ENCODE results near the gene PSMC4.

The PSMC4 gene

DNA sequence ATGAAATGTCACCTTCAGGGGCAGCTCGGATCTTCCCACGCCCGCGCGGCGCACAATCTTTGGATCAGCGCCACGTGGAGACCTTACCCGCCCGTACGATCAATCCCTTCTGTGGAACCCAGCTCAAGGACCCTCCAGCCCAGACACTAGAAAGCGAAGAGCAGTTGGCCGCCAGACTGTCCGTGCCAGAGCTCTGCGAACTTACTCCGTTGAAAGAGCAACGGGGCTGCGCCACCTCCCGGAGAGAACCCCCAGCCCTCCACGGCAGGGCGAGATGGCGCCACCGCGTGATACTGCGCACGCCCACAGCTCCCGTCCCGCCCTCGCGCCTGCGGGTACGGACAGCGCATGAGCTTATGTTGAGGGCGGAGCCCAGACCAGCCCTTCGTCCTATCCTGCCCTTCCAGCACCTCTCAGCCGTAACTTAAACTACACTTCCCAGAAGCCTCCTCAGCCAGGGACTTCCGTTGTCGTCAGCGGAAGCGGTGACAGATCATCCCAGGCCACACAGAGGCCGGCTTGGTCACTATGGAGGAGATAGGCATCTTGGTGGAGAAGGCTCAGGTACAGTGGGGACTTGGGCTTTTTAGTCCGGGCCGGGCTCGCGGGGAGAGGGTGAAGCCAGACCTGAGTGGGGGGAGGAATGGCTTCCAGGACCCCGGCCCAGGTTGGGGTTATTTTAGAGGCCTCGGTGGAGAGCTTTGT, at the start of gene PSMC4:
PSMC4 (plus strand) TSS at position 491 of the 705 bp plus-strand sequence; CDS start at position 529, 38 bp downstream.
- in situ Hi-C loops (cut with MboI; ENCODE audit: low sequenced_read_pairs): no loop called here

DNA sequence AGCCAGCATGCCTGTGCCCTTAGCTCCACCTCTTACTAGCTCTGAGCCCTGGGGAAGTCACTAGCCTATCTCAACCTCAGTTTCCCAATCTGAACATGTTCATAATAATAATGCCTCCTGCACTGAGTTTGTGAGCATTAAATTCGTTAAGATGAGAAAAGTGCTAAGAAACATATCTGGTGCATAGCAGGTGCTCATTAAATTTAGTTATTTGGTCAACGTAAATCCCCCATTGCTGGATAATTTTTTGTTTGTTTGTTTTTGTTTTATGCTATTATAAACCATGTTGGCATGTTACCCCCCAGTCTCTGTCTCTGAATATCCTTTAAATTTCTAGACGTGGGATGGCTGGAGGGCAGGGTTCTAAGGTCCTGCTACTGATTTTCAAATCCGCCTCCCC, 47.1 kb upstream of the PSMC4 start:
- in situ Hi-C loops (cut with MboI; ENCODE audit: low sequenced_read_pairs): no loop called here

DNA sequence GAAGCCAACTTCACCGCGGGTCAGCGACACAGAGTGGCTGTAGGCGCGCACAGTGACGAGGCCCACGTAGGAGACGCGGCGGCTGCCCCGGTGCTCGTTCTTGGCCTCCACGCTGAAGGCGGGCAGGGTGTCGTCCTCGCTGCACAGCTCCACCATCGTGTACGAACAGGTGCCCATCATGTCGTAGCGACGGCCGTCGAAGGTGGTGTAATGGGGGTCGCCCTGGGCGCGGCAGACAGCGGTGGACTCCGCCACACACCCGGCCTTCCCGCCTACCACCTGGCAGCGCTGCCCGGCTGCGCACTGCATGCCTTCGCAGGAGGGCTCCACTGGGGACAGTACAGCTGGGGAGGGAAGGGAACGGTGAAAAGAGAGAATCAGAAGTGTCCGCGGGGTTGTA, 46.6 kb upstream of the PSMC4 start:
- in situ Hi-C loops (cut with MboI; ENCODE audit: low sequenced_read_pairs): no loop called here

DNA sequence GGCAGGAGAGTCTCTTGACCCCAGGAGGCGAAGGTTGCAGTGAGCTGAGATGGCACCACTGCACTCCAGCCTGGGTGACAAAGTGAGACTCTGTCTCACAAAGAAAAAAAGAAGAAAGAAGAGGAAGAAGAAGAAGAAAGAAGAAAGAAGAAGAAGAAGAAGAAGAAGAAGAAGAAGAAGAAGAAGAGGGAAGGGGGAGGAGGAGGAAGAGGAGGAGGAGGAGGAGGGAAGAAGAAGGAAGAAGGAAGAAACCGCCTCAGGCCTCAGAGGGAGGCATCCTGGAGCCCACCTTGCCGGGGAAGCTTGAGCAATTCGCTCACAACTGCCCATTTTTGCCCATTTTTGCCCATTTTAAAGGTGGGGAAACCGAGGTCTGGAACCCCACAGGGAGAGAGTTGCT, 46.0 kb upstream of the PSMC4 start:
- in situ Hi-C loops (cut with MboI; ENCODE audit: low sequenced_read_pairs): no loop called here

DNA sequence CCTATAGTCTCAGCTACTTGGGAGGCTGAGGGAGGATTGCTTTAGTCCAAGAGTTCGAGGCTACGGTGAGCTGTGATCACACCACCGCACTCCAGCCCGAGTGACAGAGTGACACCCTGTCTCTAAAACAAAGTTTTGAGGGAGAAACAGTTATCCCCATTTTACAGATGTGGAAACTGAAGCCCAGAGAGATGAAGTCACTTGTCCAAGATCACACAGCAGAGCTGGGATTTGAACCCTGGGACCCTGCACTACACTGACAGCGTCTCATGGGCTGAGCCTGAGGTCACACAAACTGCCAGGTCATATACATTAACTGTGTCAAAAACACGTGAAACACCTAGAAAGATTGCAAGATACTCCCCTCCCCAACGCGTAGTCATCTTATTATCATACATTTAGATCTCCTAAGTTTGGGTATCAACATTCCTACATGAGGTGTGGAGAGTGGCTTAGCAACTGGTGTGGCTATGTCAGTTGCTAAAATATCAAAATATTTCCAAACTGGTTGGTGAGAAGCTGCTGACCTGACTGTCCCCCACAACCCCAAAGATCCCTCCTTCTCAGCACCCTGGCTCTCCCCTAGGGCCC, 44.7 kb upstream of the PSMC4 start:
- in situ Hi-C loops (cut with MboI; ENCODE audit: low sequenced_read_pairs): no loop called here

DNA sequence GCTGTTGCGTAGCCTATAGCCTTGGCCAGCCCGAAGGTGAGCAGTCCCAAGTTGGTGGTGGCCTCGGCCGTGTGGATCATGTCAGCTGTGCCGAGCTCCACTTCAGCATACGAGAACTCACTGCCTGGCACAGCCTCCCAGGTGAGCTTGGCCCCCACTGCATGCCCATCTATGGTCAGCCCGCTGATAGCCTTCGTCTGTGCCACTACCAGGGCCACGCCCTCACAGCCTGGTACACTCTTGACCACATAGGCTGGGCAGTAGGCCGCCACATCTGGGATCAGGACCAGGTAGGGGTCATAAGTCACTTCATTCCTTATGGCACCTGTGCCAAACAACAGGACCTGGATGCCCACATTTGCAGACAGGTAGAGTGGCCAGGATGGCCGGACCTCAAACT, 43.9 kb upstream of the PSMC4 start:
- in situ Hi-C loops (cut with MboI; ENCODE audit: low sequenced_read_pairs): no loop called here

DNA sequence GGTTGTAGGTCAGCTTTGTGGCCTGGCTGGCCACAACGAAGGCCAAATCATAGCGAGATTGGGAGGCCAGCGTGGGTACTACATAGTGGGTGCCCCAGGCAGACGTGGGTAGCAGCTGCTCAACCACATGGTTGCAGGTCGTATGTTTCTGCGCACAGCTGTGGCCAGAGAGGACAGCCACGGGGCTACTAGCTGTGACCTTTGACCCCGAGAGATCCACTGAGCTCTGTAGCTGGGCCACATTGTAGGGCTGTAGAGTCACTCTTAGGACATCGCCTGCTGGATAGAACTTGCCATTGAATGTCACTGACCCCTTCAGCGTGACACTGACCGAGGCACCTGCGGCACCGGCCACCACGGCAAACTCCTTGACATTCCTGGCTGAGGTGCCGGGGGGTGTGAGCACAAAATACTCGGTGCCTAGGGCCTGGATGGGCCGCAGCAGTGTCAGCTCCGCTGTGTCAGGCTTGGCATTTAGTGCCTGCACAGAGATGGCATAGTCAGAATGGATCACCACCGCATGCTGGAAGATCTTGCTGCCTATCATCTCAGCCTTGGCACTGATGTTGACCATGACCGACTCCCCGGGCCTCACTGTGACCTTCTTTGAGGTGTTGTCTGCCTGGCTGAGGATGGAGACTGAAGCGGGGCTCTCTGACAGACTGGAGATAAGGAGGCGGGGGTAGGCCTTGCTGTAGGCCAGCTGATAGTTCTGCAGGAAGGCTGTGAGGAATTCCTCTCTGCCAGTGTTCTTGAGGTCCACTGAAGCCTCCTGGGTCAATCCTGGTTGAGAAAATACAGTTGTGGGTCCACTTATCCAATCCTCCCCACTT, 43.2 kb upstream of the PSMC4 start:
- in situ Hi-C loops (cut with MboI; ENCODE audit: low sequenced_read_pairs): no loop called here

DNA sequence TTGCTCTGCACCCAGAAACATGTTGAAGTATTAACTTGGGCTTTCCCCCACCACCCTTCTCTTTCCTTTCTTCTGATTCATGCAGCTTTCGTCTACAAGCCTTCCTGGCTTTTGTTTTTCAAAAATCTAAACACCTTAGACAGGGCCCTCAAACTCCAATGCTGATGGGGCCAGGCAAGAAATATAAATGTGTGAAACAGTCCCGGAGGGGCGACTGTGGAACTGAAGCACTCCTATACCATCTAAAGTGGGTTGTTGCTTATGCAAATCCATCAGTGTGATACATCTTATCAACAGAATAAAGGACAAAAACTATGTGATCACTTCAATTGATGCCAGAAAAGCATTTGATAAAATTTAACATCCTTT, 42.6 kb upstream of the PSMC4 start:
- in situ Hi-C loops (cut with MboI; ENCODE audit: low sequenced_read_pairs): no loop called here

DNA sequence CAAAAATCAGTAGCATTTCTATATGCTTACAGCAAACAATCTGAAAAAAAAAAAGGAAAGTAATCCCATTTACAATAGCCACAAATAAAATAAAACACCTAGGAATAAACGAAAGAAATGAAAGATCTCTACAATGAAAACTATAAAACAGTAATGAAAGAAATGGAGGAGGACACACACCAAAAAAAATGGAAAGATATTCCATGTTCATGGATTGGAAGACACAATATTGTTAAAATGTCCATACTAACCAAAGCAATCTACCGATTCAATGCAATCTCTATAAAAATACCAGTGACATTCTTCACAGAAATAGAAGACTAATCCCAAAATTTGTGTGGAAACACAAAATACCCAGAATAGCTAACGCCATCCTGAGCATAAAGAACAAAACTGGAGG, 41.2 kb upstream of the PSMC4 start:
- in situ Hi-C loops (cut with MboI; ENCODE audit: low sequenced_read_pairs): no loop called here

DNA sequence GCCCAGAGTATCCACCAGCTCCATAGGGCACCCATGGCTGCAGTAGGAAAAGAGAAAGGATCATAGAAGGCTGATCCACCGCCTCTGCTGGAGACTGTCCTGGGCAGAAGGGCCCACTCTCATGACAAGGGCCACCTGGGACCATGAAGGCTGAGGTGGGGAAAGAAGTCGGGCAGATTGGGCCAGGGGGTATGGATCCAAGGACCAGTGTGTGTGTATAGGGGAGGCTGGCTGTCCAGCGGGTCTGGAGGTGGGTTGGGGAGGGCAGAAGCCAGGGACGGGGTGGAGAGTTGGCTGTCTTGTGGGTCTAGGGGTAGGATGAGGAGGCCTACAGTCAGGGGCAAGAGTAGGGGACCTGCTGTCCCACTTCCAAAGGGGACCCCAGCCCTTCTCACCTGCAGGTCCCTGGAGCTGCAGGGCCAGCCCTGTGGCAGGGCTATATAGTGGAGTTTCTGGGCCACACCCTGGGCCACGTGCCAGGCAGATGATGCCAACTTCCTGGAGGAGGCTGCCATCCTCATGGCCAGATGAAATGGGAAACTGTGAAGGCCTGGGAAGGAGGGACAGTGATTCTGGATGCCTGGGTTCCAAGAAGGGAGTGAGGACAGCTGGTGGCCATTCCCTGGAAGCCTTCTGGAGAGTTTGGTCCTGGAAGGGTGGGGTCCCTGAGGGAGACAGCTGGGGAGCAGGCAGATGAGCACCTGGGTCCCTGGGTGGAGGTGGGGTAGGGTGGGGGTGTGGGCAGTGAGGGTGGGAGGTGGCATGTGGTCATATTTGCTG, 36.2 kb upstream of the PSMC4 start, which contains the start of gene FCGBP:
FCGBP (minus strand) TSS at position 51 of the 780 bp plus-strand sequence.
- in situ Hi-C loops (cut with MboI; ENCODE audit: low sequenced_read_pairs): no loop called here

DNA sequence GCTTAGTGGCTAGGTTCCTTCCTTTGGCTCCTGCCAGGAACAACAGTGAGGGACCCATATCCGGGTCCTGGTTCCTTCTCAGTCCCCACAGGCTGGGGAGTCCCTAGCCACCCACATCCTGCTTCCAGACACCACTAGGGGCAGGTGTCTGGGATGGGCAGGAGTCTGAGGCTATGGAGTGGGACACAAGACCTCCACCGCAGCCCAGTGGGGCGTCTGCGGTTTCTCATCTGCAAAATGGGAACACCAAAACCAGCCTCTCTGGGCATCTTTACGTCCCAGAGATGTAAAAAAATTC, 35.7 kb upstream of the PSMC4 start:
- in situ Hi-C loops (cut with MboI; ENCODE audit: low sequenced_read_pairs): no loop called here

DNA sequence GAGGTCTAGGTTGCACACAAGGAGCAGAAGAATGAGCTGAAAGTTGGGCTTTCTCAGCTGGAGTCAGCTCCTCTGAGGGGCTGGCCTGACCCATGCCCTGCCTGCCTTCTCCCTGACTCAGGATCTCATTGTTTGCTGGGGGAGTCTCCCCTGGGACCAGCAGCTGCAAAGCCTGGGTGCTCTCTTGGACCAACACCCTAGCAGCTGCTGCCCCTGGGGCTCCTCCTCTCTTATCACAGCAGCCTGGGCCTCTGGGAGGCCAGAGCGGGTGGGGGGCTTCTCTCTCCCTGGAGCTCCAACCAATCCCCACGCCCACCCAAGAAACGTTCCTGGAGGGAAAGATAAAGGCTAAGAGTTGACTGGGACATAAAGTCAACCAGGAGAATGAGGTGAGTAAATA, 34.9 kb upstream of the PSMC4 start:
- in situ Hi-C loops (cut with MboI; ENCODE audit: low sequenced_read_pairs): no loop called here

DNA sequence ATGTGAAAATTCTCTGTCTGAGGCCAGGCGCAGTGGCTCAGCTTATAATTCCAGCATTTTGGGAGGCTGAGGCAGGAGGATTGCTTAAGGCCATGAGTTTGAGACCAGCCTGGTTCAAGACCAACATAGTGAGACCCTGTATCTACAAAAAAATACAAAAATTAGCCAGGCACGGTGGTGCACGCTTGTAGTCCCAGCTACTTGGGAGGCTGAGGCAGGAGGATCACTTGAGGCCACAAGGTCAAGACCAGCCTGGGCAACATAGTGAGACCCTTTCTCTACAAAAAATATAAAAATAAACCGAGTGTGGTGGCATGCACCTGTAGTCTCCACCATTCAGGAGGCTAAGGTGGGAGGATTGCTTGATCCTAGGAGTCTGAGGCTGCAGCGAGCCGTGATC, 34.3 kb upstream of the PSMC4 start:
- in situ Hi-C loops (cut with MboI; ENCODE audit: low sequenced_read_pairs): no loop called here

DNA sequence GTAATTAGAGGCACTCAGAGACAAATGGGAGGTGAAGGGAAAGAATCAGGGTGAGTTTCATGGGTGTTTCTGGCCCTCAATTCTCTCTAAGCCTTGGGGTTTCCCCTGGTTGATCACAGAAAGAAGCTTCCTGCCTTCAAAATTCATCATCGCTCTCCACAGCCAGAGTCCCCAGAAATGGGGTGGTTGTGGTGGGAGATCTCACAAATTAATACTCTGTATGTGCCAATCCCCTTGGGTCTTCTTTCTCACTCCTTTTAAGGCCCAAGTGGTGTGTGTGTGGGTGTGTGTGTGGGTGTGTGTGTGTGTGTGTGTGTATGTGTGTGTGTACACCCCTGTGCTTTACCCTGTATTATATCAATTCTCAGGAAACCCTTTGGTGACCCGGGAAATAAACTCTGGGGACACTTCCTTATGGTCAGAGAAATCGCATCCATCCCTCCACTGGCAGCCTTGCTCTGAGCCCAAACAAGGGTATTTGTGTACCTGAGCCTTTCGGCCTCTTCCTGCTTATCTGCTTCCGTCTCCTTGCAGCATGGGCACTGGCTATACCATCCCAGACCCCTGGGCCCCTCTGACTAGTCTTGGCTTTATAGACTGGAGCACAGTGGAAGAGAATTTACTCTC, 33.8 kb upstream of the PSMC4 start:
- in situ Hi-C loops (cut with MboI; ENCODE audit: low sequenced_read_pairs): no loop called here

DNA sequence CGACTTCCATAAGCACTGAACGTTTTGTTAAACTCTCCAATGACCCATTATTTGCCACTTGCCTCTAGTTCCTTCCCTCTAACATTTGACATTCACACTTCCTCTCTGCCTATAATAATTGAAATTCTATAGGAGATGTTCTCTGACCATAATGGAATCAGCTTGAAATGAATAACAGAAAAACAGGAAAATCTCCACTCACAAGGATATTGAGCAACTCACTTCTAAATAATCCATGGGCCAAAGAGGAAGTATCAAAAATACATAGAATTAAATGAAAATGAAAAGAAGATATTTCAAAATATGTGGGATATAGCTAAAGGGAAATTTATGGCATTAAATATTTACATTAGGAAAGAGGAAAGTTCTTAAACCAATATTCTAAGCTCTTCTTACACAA, 33.2 kb upstream of the PSMC4 start:
- in situ Hi-C loops (cut with MboI; ENCODE audit: low sequenced_read_pairs): no loop called here

DNA sequence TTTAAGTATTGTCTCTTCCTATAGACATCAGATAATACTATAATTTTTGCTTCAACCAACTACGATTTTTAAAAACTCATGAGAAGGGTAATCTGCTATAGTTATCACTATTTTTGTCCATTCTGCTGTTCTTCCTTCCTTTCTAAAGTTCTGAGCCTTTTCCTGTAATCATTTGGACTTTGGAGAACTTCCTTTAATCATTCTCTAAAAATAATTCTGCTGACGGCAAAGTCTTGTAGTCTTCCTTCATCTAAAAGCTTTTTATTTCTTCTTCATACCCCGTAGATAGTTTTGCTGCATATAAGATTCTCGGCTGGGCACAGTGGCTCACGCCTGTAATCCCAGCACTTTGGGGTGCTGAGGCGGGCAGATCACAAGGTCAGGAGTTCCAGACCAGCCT, 31.4 kb upstream of the PSMC4 start:
- in situ Hi-C loops (cut with MboI; ENCODE audit: low sequenced_read_pairs): no loop called here

DNA sequence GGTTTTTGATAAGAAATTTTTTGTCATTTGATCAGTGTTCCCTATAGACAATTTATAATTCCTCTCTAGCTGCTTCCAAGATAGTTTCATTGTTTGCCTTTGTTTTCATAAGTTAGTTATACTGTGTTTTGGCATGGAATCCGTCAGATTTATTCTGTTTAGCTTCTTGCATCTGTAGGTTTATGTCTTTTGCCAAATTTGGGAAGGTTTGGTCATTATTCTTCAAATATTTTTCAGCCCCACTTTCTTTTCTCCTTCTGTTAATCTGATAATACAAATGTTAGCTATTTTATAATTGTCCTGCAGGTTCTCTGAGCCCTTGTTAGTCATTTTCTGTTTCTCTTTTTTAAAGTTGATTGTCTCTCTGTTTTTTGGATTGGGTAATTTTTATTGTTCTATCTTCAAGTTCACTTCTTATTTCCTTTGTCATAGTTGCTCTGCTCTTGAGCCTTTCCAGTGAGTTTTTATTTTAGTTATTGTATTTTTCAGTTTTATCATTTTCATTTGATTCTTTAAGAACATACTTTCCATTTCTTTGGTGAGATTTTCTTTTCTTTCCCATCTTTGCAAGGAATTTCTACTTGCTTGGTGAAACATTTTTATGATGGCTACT, 30.6 kb upstream of the PSMC4 start:
- in situ Hi-C loops (cut with MboI; ENCODE audit: low sequenced_read_pairs): no loop called here

DNA sequence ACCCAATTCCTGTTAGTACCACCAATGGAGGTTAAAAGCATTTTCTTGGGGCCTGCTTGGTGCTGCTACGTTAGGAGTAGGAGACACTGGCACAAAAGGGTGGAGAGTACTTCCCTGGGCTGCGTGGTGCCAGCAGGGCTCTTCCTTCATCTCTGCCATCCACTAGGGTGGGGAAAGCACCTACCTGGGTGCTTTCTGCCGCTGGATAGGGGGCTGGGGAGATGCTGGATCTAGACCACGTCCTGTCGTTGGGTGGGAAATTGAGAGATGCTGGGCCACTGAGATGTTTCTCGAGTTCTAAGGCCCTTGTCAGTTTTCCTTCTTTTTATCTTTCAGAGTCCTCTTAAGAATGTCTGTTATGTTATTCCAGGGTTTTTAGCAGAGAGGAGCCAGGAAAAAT, 29.8 kb upstream of the PSMC4 start:
- in situ Hi-C loops (cut with MboI; ENCODE audit: low sequenced_read_pairs): no loop called here

DNA sequence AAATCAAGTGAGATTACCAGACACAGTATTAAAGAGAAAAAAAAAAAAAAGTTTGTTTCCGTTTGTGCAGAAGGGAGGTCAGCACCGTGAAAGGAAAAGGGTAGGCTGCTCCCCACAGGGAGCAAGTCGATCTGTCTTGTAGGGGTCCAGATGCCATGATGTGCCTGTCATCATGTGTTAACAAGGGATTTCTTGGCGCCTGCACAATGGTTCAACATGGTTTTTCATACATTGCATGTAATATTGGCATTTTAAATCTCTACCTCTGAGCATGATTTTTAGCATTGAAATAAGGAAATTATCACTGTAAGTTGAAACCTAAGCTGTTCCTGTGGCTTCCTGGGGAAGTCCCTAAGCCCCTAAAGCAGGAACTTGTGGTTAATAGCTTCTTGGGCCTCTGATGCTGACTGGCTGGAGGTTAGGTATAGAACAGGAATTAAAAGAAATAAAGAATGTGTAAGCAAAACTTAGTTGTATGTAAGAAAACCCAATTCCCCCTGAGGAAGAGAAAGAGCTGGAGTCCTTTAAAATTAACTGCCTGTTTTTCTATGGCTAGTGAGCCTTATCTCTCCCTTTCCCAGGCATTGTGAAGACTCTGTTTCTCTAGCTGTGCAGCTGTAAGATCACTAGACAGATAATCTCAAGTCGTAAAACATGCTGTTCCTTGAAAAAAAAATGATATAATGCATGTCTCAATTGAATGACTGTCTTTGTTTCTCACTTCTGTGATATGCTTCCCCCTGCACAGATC, 29.2 kb upstream of the PSMC4 start:
- in situ Hi-C loops (cut with MboI; ENCODE audit: low sequenced_read_pairs): no loop called here

DNA sequence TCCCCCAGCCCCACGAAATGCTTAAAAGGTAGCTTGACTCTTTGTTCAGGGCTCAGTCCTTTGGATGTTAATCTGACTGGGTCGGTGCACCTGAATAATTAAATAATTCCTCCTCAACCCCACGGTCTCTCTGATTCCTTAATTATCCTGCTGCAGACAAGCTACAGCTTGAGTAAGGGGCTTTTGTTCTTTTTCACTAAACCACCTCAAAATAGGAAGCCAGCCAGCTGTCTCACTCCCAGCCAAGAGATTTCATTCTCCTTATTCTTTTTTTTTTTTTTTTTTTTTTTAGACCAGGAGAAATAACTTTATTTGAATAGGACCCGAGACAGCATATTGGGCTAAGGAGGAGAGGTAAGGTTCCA, 28.6 kb upstream of the PSMC4 start:
- in situ Hi-C loops (cut with MboI; ENCODE audit: low sequenced_read_pairs): no loop called here
